Smooth muscle cell (in vitro differentiated cells): ENCODE results near the gene COL9A3. TPM values are rescaled to one million over a fixed set of nuclear protein-coding genes. Genes with fewer than 3 reads are reported as not detected.

ENCODE experiments used
- DNase-seq: peaks from one replicate; lab custom pipeline; 2025; ENCODE audit not compliant: unreplicated experiment; lab: John Stamatoyannopoulos, UW
- H2AFZ ChIP-seq: fragments of 200-600 bp; sonication (generic); 2 replicates; pipeline ENCODE4 v1.6.0; 2016; ENCODE audit warnings: antibody characterized with exemption, low read depth, mild to moderate bottlenecking
- H3F3A ChIP-seq: fragments of 200-600 bp; sonication (generic); 2 replicates; pipeline ENCODE4 v1.6.0; 2017; ENCODE audit warnings: antibody characterized with exemption, low read depth
- H3K27ac ChIP-seq: fragments of 200-600 bp; sonication (generic); 2 replicates; pipeline ENCODE4 v1.5.1; 2016; ENCODE audit warnings: low read depth, mild to moderate bottlenecking
- H3K27me3 ChIP-seq: fragments of 200-600 bp; sonication (generic); 2 replicates; pipeline ENCODE4 v1.6.1; 2016; ENCODE audit warnings: low read depth, mild to moderate bottlenecking
- H3K36me3 ChIP-seq: fragments of 200-600 bp; sonication (generic); 2 replicates; pipeline ENCODE4 v1.5.1; 2016; ENCODE audit warnings: low read depth
- H3K4me1 ChIP-seq: fragments of 200-600 bp; sonication (generic); 2 replicates; pipeline ENCODE4 v1.5.1; 2016; ENCODE audit warnings: low read depth
- H3K4me2 ChIP-seq: fragments of 200-600 bp; sonication (generic); 2 replicates; pipeline ENCODE4 v1.6.0; 2016; ENCODE audit warnings: mild to moderate bottlenecking
- H3K4me3 ChIP-seq: fragments of 200-600 bp; sonication (generic); 2 replicates; pipeline ENCODE4 v1.5.1; 2016; ENCODE audit warnings: mild to moderate bottlenecking
- H3K79me2 ChIP-seq: fragments of 200-600 bp; sonication (generic); 2 replicates; pipeline ENCODE4 v1.6.0; 2016; ENCODE audit warnings: low read depth, mild to moderate bottlenecking
- H3K9ac ChIP-seq: fragments of 200-600 bp; sonication (generic); 2 replicates; pipeline ENCODE4 v1.6.0; 2016; ENCODE audit warnings: low read depth
- H3K9me3 ChIP-seq: fragments of 200-600 bp; sonication (generic); replicated peaks from 2 replicates; pipeline ENCODE4 v1.5.1; 2016; ENCODE audit warnings: low read depth
- H4K20me1 ChIP-seq: fragments of 200-600 bp; sonication (generic); 2 replicates; pipeline ENCODE4 v1.6.0; 2016; ENCODE audit warnings: low read depth
- CTCF ChIP-seq: fragments of 200-600 bp; sonication (generic); IDR thresholded peaks from 2 replicates; pipeline ENCODE4 v1.5.1; 2017; ENCODE audit warnings: borderline replicate concordance, mild to moderate bottlenecking, antibody characterized with exemption; ENCODE audit not compliant: insufficient read depth, poor library complexity, severe bottlenecking
- WGBS: methylation state at CpG from one replicate; pipeline ENCODE4 v1.1.7; 2016; ENCODE audit warnings: low lambda C conversion rate; 5-methylcytosine and 5-hydroxymethylcytosine counted together
- polyA plus RNA-seq: library from polyadenylated mRNA; unstranded; fragments of >200 nt; fragmentation: Nextera tagmentation; extraction: Ambion mirVana; gene quantifications from 2 replicates; pipeline ENCODE4 v1.2.1, GENCODE V29; 2016
- total RNA-seq: library from RNA; depleted of rRNA; stranded (reverse); fragments of >200 nt; gene quantifications from 2 replicates; pipeline ENCODE4 v1.2.3, GENCODE V29; 2014

The COL9A3 gene
- total and polyA plus RNA-seq, 2 experiments from 2014 or later = 23.0 to 77.4 TPM

GRCh38 chr20:62830251-62830650 is 13.4 kb downstream of the COL9A3 start:
- Histone ChIP-seq H3K4me2 (no peak overlapping the region), H3K79me2 (no peaks in the 10 kb centered on the region), H3K27ac (no peak overlapping the region), H4K20me1 (no peaks in the 10 kb centered on the region), H3K27me3 (no peaks in the 10 kb centered on the region), H2AFZ (no peak overlapping the region), H3K9ac (no peak overlapping the region), H3K4me1 (no peaks in the 10 kb centered on the region), H3F3A (no peaks in the 10 kb centered on the region), H3K36me3 (no peaks in the 10 kb centered on the region), H3K9me3 (no peaks in the 10 kb centered on the region), H3K4me3 (no peak overlapping the region)
- no peak for DNase-seq
- WGBS = 98% methylated on average over 9 of the region's 14 CpGs
- TF ChIP-seq CTCF = no peak

GRCh38 chr20:62830821-62831220 is 14.0 kb downstream of the COL9A3 start:
- Histone ChIP-seq H3K4me2 (no peak overlapping the region), H3K27ac (no peak overlapping the region), H3K4me3 (no peak overlapping the region), H3K9ac (no peak overlapping the region), H3F3A (no peaks in the 10 kb centered on the region), H3K4me1 (no peaks in the 10 kb centered on the region), H3K27me3 (no peaks in the 10 kb centered on the region), H3K9me3 (no peaks in the 10 kb centered on the region), H2AFZ (no peak overlapping the region), H3K79me2 (no peaks in the 10 kb centered on the region), H4K20me1 (no peaks in the 10 kb centered on the region), H3K36me3 (no peaks in the 10 kb centered on the region)
- no peak for DNase-seq
- no peak for TF ChIP-seq CTCF
- 91% methylated on average over 22 of the region's 22 CpGs for WGBS

- Histone ChIP-seq H2AFZ (no peak overlapping the region), H3F3A (no peaks in the 10 kb centered on the region), H3K9me3 (no peaks in the 10 kb centered on the region), H3K79me2 (no peaks in the 10 kb centered on the region), H3K9ac (no peak overlapping the region), H4K20me1 (no peaks in the 10 kb centered on the region), H3K36me3 (no peaks in the 10 kb centered on the region), H3K27ac (no peak overlapping the region), H3K27me3 (no peaks in the 10 kb centered on the region), H3K4me2 (no peak overlapping the region), H3K4me3 (no peak overlapping the region), H3K4me1 (no peaks in the 10 kb centered on the region)
- no peak for DNase-seq
- WGBS = 89% methylated on average over 10 of the region's 10 CpGs
- no peak for TF ChIP-seq CTCF
Observed at GRCh38 chr20:62831361-62831788, 14.5 kb downstream of the COL9A3 start.

GRCh38 chr20:62831854-62832211 is 15.0 kb downstream of the COL9A3 start:
- Histone ChIP-seq H3K27ac (no peak overlapping the region), H3K4me2 (no peak overlapping the region)
- TF ChIP-seq CTCF = no peak

More at GRCh38 chr20:62831854-62832211, 15.0 kb downstream of the COL9A3 start:
- Histone ChIP-seq H3K27me3 (no peaks in the 10 kb centered on the region), H2AFZ (no peak overlapping the region), H3K9me3 (no peaks in the 10 kb centered on the region), H3F3A (no peaks in the 10 kb centered on the region), H3K4me3 (no peak overlapping the region), H4K20me1 (no peaks in the 10 kb centered on the region), H3K79me2 (no peaks in the 10 kb centered on the region), H3K9ac (no peak overlapping the region), H3K36me3 (no peaks in the 10 kb centered on the region), H3K4me1 (no peaks in the 10 kb centered on the region)
- WGBS = 85% methylated on average over 10 of the region's 10 CpGs
- DNase-seq = no peak
